Measurements from ENCODE around the gene PKD2L2. TPM values are rescaled to one million over a fixed set of nuclear protein-coding genes. Genes with fewer than 3 reads are reported as not detected.
"Not testable (repeated sequence)": the region's sequence is repeated elsewhere in the genome, so short reads cannot be mapped to it uniquely, and the experiment has no call there.

PKD2L2 gene
- total RNA-seq, 2 donors from 2014 or later = 0.74 TPM; not detected in 1

- H3K27me3 Mint-ChIP-seq (ENCODE audit: low read depth) = no peaks in the 10 kb centered on the region
- DNase-seq (no peak), ATAC-seq (replicated peaks in 1 of 2) (no peak)
- peak overlapping the region; percentile 76 for H3K27ac Mint-ChIP-seq
- no peaks in the 10 kb centered on the region for H3K9me3 Mint-ChIP-seq
- H3K4me3 Mint-ChIP-seq = peak overlapping the region in 1 of 2 donors; percentile 1
- H3K36me3 Mint-ChIP-seq (ENCODE audit: insufficient read depth in 2 of 2) = peaks cover 8 to 21% of the 10 kb centered on the region in 2 donors
- H3K4me1 Mint-ChIP-seq (ENCODE audit: low read depth) = peaks cover 22% of the 10 kb centered on the region
These were observed 50.1 kb downstream of the PKD2L2 start for GRCh38 chr5:137939331-137939730.

- H3K4me1 Mint-ChIP-seq (ENCODE audit: low read depth) = peaks cover 15% of the 10 kb centered on the region
- H3K4me3 Mint-ChIP-seq; H3K27ac Mint-ChIP-seq; ATAC-seq (replicated peaks in 1 of 2); H3K9me3 Mint-ChIP-seq; H3K27me3 Mint-ChIP-seq (ENCODE audit: low read depth); DNase-seq: not testable (repeated sequence)
- peaks cover 10 to 42% of the 10 kb centered on the region in 2 donors for H3K36me3 Mint-ChIP-seq (ENCODE audit: insufficient read depth in 2 of 2)
These were observed 55.0 kb downstream of the PKD2L2 start for GRCh38 chr5:137944280-137944679.

- Mint-ChIP-seq H3K4me1 (ENCODE audit: low read depth) (peaks cover 7% of the 10 kb centered on the region), H3K9me3 (no peaks in the 10 kb centered on the region), H3K4me3 (no peak overlapping the region), H3K36me3 (ENCODE audit: insufficient read depth in 2 of 2) (peaks cover 8 to 37% of the 10 kb centered on the region in 2 donors), H3K27ac (no peak overlapping the region), H3K27me3 (ENCODE audit: low read depth) (no peaks in the 10 kb centered on the region)
- DNase-seq (no peak), ATAC-seq (replicated peaks in 1 of 2) (no peak)
These were observed 56.6 kb downstream of the PKD2L2 start for GRCh38 chr5:137945825-137946224.

GRCh38 chr5:137954131-137954879 is 65.0 kb downstream of the PKD2L2 start:
- no peak for DNase-seq
- Mint-ChIP-seq H3K36me3 (ENCODE audit: insufficient read depth in 2 of 2) (peaks cover 0 to 6% of the 10 kb centered on the region in 2 donors), H3K4me1 (ENCODE audit: low read depth) (no peaks in the 10 kb centered on the region), H3K27me3 (ENCODE audit: low read depth) (no peaks in the 10 kb centered on the region), H3K9me3 (no peaks in the 10 kb centered on the region), H3K4me3 (no peak overlapping the region), H3K27ac (no peak overlapping the region)
- ATAC-seq (replicated peaks in 1 of 2) = no peak

- Mint-ChIP-seq H3K36me3 (ENCODE audit: insufficient read depth in 2 of 2) (peaks cover 0 to 9% of the 10 kb centered on the region in 2 donors), H3K27me3 (ENCODE audit: low read depth) (no peaks in the 10 kb centered on the region), H3K27ac (peak overlapping the region; percentile 17), H3K9me3 (no peaks in the 10 kb centered on the region), H3K4me1 (ENCODE audit: low read depth) (no peaks in the 10 kb centered on the region), H3K4me3 (no peak overlapping the region)
- DNase-seq = no peak
- no peak for ATAC-seq (replicated peaks in 1 of 2)
These were observed 68.7 kb downstream of the PKD2L2 start for GRCh38 chr5:137957948-137958347.

GRCh38 chr5:137959488-137959887 is 70.2 kb downstream of the PKD2L2 start:
- no peak for DNase-seq
- no peaks in the 10 kb centered on the region for H3K4me1 Mint-ChIP-seq (ENCODE audit: low read depth)
- H3K27ac Mint-ChIP-seq = no peak overlapping the region

GRCh38 chr5:137960141-137960540 is 70.9 kb downstream of the PKD2L2 start:
- Mint-ChIP-seq H3K9me3 (no peaks in the 10 kb centered on the region), H3K27ac (no peak overlapping the region), H3K4me1 (ENCODE audit: low read depth) (no peaks in the 10 kb centered on the region), H3K27me3 (ENCODE audit: low read depth) (no peaks in the 10 kb centered on the region), H3K36me3 (ENCODE audit: insufficient read depth in 2 of 2) (peaks cover 0 to 10% of the 10 kb centered on the region in 2 donors), H3K4me3 (no peak overlapping the region)
- no peak for ATAC-seq (replicated peaks in 1 of 2)
- no peak for DNase-seq

More at GRCh38 chr5:137959488-137959887, 70.2 kb downstream of the PKD2L2 start:
- Mint-ChIP-seq H3K4me3 (no peak overlapping the region), H3K9me3 (no peaks in the 10 kb centered on the region), H3K27me3 (ENCODE audit: low read depth) (no peaks in the 10 kb centered on the region), H3K36me3 (ENCODE audit: insufficient read depth in 2 of 2) (peaks cover 0 to 10% of the 10 kb centered on the region in 2 donors)
- ATAC-seq (replicated peaks in 1 of 2) = no peak

GRCh38 chr5:137960819-137961218 is 71.6 kb downstream of the PKD2L2 start:
- H3K27ac Mint-ChIP-seq = peak overlapping the region; percentile 78
- H3K4me3 Mint-ChIP-seq = no peak overlapping the region
- peaks cover 0 to 10% of the 10 kb centered on the region in 2 donors for H3K36me3 Mint-ChIP-seq (ENCODE audit: insufficient read depth in 2 of 2)
- DNase-seq (no peak), ATAC-seq (replicated peaks in 1 of 2) (no peak)
- no peaks in the 10 kb centered on the region for H3K4me1 Mint-ChIP-seq (ENCODE audit: low read depth)
- H3K9me3 Mint-ChIP-seq = no peaks in the 10 kb centered on the region
- no peaks in the 10 kb centered on the region for H3K27me3 Mint-ChIP-seq (ENCODE audit: low read depth)

GRCh38 chr5:137970384-137970783 is 81.1 kb downstream of the PKD2L2 start:
- H3K9me3 Mint-ChIP-seq; H3K4me3 Mint-ChIP-seq; DNase-seq; ATAC-seq (replicated peaks in 1 of 2); H3K27me3 Mint-ChIP-seq (ENCODE audit: low read depth); H3K27ac Mint-ChIP-seq; H3K4me1 Mint-ChIP-seq (ENCODE audit: low read depth): not testable (repeated sequence)
- peaks cover 15 to 32% of the 10 kb centered on the region in 2 donors for H3K36me3 Mint-ChIP-seq (ENCODE audit: insufficient read depth in 2 of 2)

GRCh38 chr5:137975208-137975607 is 86.0 kb downstream of the PKD2L2 start:
- no peaks in the 10 kb centered on the region for H3K4me1 Mint-ChIP-seq (ENCODE audit: low read depth)
- ATAC-seq (replicated peaks in 1 of 2) (peak in 1 of 2 donors; percentile 71), DNase-seq (no peak)
- peaks cover 0 to 5% of the 10 kb centered on the region in 2 donors for H3K9me3 Mint-ChIP-seq
- peaks cover 25 to 45% of the 10 kb centered on the region in 2 donors for H3K36me3 Mint-ChIP-seq (ENCODE audit: insufficient read depth in 2 of 2)
- H3K27me3 Mint-ChIP-seq (ENCODE audit: low read depth) = no peaks in the 10 kb centered on the region
- no peak overlapping the region for H3K4me3 Mint-ChIP-seq
- peak overlapping the region; percentile 17 for H3K27ac Mint-ChIP-seq

GRCh38 chr5:137989419-137989818 is 100.2 kb downstream of the PKD2L2 start:
- no peak overlapping the region for H3K27ac Mint-ChIP-seq
- no peak overlapping the region for H3K4me3 Mint-ChIP-seq
- H3K27me3 Mint-ChIP-seq (ENCODE audit: low read depth) = no peaks in the 10 kb centered on the region
- no peak for DNase-seq
- no peaks in the 10 kb centered on the region for H3K9me3 Mint-ChIP-seq
- H3K36me3 Mint-ChIP-seq (ENCODE audit: insufficient read depth in 2 of 2) = peaks cover 3 to 4% of the 10 kb centered on the region in 2 donors
- H3K4me1 Mint-ChIP-seq (ENCODE audit: low read depth) = peaks cover 6% of the 10 kb centered on the region
- ATAC-seq (replicated peaks in 1 of 2) = no peak
